GM12874 (cell line): ENCODE results near the gene HTR4.

Source experiments
- CTCF ChIP-seq: IDR thresholded peaks from 2 replicates; pipeline ENCODE4 v1.5.1; 2011; ENCODE audit warnings: low read depth, mild to moderate bottlenecking, control low read depth, low read length, moderate library complexity; ENCODE audit not compliant: insufficient read depth

HTR4 gene

GRCh38 chr5:148556835-148557234, 97.5 kb downstream of the HTR4 start:
- TF ChIP-seq CTCF, result no peak

GRCh38 chr5:148554621-148555020, 99.7 kb downstream of the HTR4 start:
- no peak for TF ChIP-seq CTCF

GRCh38 chr5:148543727-148544126, 110.6 kb downstream of the HTR4 start:
- no peak for TF ChIP-seq CTCF

GRCh38 chr5:148542812-148543211, 111.5 kb downstream of the HTR4 start:
- no peak for TF ChIP-seq CTCF

GRCh38 chr5:148541054-148541835, 113.1 kb downstream of the HTR4 start:
- no peak for TF ChIP-seq CTCF

DNA sequence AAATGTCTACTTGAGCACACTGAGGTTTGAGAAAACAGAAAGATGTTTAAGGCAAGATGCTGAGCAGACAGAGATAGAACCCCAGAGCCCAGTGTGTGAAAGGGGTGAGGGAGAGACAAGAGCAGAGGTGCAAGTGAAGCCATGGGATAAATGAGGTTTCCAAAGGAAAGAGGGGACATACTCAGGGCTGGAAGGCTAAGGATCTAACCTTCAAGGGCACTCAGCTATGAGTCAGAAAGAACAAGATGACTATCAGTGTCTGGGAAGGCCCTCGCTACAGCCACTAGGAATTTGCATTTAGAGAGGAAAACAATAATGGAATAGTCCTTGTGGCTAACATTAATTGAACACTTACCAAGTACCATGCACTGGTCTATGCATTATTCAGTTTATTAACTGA, 113.7 kb downstream of the HTR4 start:
- TF ChIP-seq CTCF, result no peak

- no peak for TF ChIP-seq CTCF
Observed at GRCh38 chr5:148539851-148540250, 114.5 kb downstream of the HTR4 start.
